Endodermal cell (in vitro differentiated cells): Measurements from ENCODE around the gene ATP2B2. TPM values are rescaled to one million over a fixed set of nuclear protein-coding genes. Genes with fewer than 3 reads are reported as not detected.

Source experiments
- DNase-seq: peaks from one replicate; pipeline ENCODE4 v3.0.0-alpha.2; 2017
- H3K27ac ChIP-seq: 2 replicates; pipeline ENCODE4 v1.5.1; 2013; ENCODE audit warnings: mild to moderate bottlenecking, low read depth, low read length, moderate library complexity
- H3K27me3 ChIP-seq: 2 replicates; pipeline ENCODE4 v1.6.1; 2013; ENCODE audit warnings: mild to moderate bottlenecking, low read length, moderate library complexity; ENCODE audit not compliant: insufficient read depth, control insufficient read depth, poor library complexity, severe bottlenecking
- H3K36me3 ChIP-seq: 2 replicates; pipeline ENCODE4 v1.7.0; 2013; ENCODE audit warnings: mild to moderate bottlenecking, low read length, moderate library complexity; ENCODE audit not compliant: control insufficient read depth, insufficient read depth
- H3K4me1 ChIP-seq: one replicate; pipeline ENCODE4 v1.7.0; 2013; ENCODE audit warnings: low read length; ENCODE audit not compliant: control insufficient read depth, insufficient read depth
- H3K4me3 ChIP-seq: 2 replicates; pipeline ENCODE4 v1.5.1; 2013; ENCODE audit warnings: mild to moderate bottlenecking, low read length, moderate library complexity
- H3K9ac ChIP-seq: 2 replicates; pipeline ENCODE4 v1.6.1; 2013; ENCODE audit warnings: mild to moderate bottlenecking, low read length, moderate library complexity; ENCODE audit not compliant: poor library complexity, severe bottlenecking; ENCODE audit errors: extremely low read depth
- H3K9me3 ChIP-seq: 2 replicates; pipeline ENCODE4 v1.6.1; 2013; ENCODE audit warnings: mild to moderate bottlenecking, low read length, moderate library complexity; ENCODE audit not compliant: control insufficient read depth
- H3K27ac Mint-ChIP-seq: 2 replicates; pipeline ENCODE4 v1.8.0; 2020; ENCODE audit warnings: mixed read lengths
- H3K27me3 Mint-ChIP-seq: 2 replicates; pipeline ENCODE4 v1.8.0; 2021; ENCODE audit warnings: mild to moderate bottlenecking, mixed read lengths; ENCODE audit not compliant: insufficient read depth
- H3K36me3 Mint-ChIP-seq: 2 replicates; pipeline ENCODE4 v1.8.0; 2020; ENCODE audit warnings: low read depth, mixed read lengths
- H3K4me1 Mint-ChIP-seq: 2 replicates; pipeline ENCODE4 v1.8.0; 2020; ENCODE audit warnings: mixed read lengths
- H3K4me3 Mint-ChIP-seq: 2 replicates; pipeline ENCODE4 v1.8.0; 2020; ENCODE audit warnings: mild to moderate bottlenecking, moderate library complexity, mixed read lengths
- H3K9me3 Mint-ChIP-seq: 2 replicates; pipeline ENCODE4 v1.8.0; 2020; ENCODE audit warnings: mild to moderate bottlenecking, mixed read lengths
- CTCF ChIP-seq: fragments of 200-600 bp; sonication (generic); conservative IDR thresholded peaks from 2 replicates; pipeline ENCODE4 v1.5.0; 2021; ENCODE audit warnings: antibody characterized with exemption, mild to moderate bottlenecking
- WGBS, 2 experiments: methylation state at CpG; one replicate each; pipeline versions ENCODE4 v1.1.5 to v1.1.7; 2013; ENCODE audit warnings: missing lambda C conversion rate in 2 of 2, mixed read lengths in 1 of 2; ENCODE audit not compliant: insufficient coverage in 1 of 2, insufficient read length in 1 of 2; 5-methylcytosine and 5-hydroxymethylcytosine counted together
- total RNA-seq, 2 donors: library from RNA; stranded (reverse); fragmentation: NEBNext Ultra II Directional in 1 of 2; extraction: Animal tissue kit (Norgen Biotek cat#: 25700) in 1 of 2; gene quantifications; 2 replicates in 1 of 2; 3 replicates in 1 of 2; pipeline ENCODE4 v1.2.1, GENCODE V29; 2021

The ATP2B2 gene
- total RNA-seq, 2 donors from 2014 or later, result 0.09 TPM; not detected in 1

GRCh38 chr3:10333349-10333650 lies 172.1 kb downstream of the ATP2B2 start:
- peaks cover 9% of the 10 kb centered on the region for H3K4me1 Mint-ChIP-seq
- no peaks in the 10 kb centered on the region for H3K36me3 Mint-ChIP-seq
- Histone ChIP-seq H3K4me1 (no peaks in the 10 kb centered on the region), H3K36me3 (no peaks in the 10 kb centered on the region), H3K9me3 (no peaks in the 10 kb centered on the region), H3K4me3 (no peak overlapping the region), H3K27ac (no peak overlapping the region), H3K27me3 (peaks cover 13% of the 10 kb centered on the region), H3K9ac (no peak overlapping the region)
- H3K9me3 Mint-ChIP-seq, result no peaks in the 10 kb centered on the region
- H3K27me3 Mint-ChIP-seq, result peaks cover 30% of the 10 kb centered on the region
- TF ChIP-seq CTCF, result no peak
- H3K27ac Mint-ChIP-seq, result no peak overlapping the region
- no peak for DNase-seq
- no peak overlapping the region for H3K4me3 Mint-ChIP-seq
- WGBS, 2 experiments, result 71 to 93% methylated on average over 1 to 2 of the region's 2 CpGs

GRCh38 chr3:10332481-10333348 lies 172.7 kb downstream of the ATP2B2 start:
- Mint-ChIP-seq H3K36me3 (no peaks in the 10 kb centered on the region), H3K4me3 (no peak overlapping the region), H3K4me1 (peaks cover 11% of the 10 kb centered on the region), H3K27ac (no peak overlapping the region), H3K27me3 (peaks cover 32% of the 10 kb centered on the region), H3K9me3 (no peaks in the 10 kb centered on the region)
- Histone ChIP-seq H3K4me1 (no peaks in the 10 kb centered on the region), H3K36me3 (no peaks in the 10 kb centered on the region), H3K4me3 (no peak overlapping the region), H3K9me3 (no peaks in the 10 kb centered on the region), H3K27me3 (peaks cover 17% of the 10 kb centered on the region), H3K9ac (no peak overlapping the region), H3K27ac (no peak overlapping the region)
- TF ChIP-seq CTCF, result no peak
- DNase-seq, result no peak
- 92 to 98% methylated on average over 15 to 20 of the region's 20 CpGs for WGBS, 2 experiments

- peaks cover 38% of the 10 kb centered on the region for H3K27me3 Mint-ChIP-seq
- 91 to 93% methylated on average over 4 to 8 of the region's 8 CpGs for WGBS, 2 experiments
- Histone ChIP-seq H3K27me3 (peaks cover 27% of the 10 kb centered on the region), H3K4me3 (no peak overlapping the region), H3K36me3 (no peaks in the 10 kb centered on the region), H3K27ac (no peak overlapping the region), H3K4me1 (no peaks in the 10 kb centered on the region), H3K9ac (no peak overlapping the region), H3K9me3 (no peaks in the 10 kb centered on the region)
- no peak overlapping the region for H3K4me3 Mint-ChIP-seq
- TF ChIP-seq CTCF, result no peak
- no peaks in the 10 kb centered on the region for H3K36me3 Mint-ChIP-seq
- H3K4me1 Mint-ChIP-seq, result peaks cover 15% of the 10 kb centered on the region
- H3K27ac Mint-ChIP-seq, result no peak overlapping the region
- H3K9me3 Mint-ChIP-seq, result no peaks in the 10 kb centered on the region
- no peak for DNase-seq
These were observed 174.1 kb downstream of the ATP2B2 start for GRCh38 chr3:10331320-10331719.
